Measurements from ENCODE around the gene NRSN2.

Gene NRSN2

DNA sequence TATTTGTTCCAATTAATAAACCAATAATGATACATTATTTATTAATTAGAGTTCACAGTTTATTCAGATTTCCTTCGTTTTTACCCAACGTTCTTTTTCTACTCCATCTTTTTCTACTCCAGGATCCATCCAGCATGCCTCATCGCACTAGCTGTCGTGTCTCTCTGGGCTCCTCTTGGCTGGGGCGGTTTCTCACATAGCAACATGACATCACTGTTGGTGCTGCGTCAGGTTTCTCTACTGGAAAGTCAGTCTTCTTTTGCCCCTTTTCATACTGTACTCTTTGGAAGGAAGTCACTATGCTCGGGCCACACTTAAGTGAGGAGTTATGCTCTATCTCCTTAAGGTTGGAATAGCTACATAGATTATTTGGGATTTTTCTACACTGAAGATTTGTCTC is 35.3 kb upstream of the NRSN2 start:
- H3K4me3 ChIP-seq (ENCODE audit: low read depth, low read length): no peak overlapping the region
- TF ChIP-seq, protein P1, sequence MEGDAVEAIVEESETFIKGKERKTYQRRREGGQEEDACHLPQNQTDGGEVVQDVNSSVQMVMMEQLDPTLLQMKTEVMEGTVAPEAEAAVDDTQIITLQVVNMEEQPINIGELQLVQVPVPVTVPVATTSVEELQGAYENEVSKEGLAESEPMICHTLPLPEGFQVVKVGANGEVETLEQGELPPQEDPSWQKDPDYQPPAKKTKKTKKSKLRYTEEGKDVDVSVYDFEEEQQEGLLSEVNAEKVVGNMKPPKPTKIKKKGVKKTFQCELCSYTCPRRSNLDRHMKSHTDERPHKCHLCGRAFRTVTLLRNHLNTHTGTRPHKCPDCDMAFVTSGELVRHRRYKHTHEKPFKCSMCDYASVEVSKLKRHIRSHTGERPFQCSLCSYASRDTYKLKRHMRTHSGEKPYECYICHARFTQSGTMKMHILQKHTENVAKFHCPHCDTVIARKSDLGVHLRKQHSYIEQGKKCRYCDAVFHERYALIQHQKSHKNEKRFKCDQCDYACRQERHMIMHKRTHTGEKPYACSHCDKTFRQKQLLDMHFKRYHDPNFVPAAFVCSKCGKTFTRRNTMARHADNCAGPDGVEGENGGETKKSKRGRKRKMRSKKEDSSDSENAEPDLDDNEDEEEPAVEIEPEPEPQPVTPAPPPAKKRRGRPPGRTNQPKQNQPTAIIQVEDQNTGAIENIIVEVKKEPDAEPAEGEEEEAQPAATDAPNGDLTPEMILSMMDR (IDR thresholded peaks at IDR 0.05; ENCODE audit: low read depth, low read length, missing control alignments): no peak
- in situ Hi-C loops (cut with HindIII; ENCODE audit: low pct_ligation_motif_present, low sequenced_read_pairs): no loop called here
- no peak for DNase-seq
- H3K27me3 ChIP-seq (replicated peaks): no peaks in the 10 kb centered on the region
- no peaks in the 10 kb centered on the region for H3K36me3 ChIP-seq (replicated peaks)
- no peak overlapping the region for H3K27ac ChIP-seq

DNA sequence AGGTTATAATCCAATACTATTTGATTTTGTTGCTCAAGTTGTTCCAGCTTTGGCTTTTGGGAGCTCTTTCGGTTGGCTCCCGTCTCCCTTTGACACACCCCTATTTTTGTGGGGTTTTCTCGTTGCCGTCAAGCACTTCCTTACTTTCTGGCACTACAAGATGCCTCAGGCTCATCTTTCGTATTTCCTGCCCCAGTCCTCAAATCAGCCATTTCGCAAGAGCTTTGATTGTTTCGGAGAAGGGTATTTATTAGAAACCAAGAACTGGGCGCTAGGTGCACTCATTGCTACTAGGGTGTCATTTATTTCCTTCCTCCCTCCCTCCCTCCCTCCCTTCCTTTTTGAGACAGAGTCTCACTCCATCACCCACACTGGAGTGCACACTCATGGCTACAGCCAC is 34.8 kb upstream of the NRSN2 start:
- no peak for DNase-seq
- in situ Hi-C loops (cut with HindIII; ENCODE audit: low pct_ligation_motif_present, low sequenced_read_pairs): no loop called here

DNA sequence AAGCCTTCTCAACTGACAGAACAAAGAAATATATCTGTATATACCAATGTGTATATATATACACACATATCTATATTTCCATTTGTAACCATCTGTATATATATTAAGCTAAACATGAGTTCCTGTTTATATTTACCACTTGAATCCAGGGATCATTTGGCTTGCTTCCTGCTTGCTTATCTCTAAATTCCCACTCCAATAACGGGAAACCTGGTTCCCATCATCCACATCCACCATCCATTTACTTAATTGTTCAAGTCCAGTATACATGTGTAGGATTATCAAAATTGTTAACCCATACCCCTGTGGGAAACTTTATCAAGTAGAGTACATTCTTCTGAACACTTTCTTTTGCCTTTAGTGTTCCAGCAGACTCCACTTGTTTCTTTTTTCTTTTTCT is 34.0 kb upstream of the NRSN2 start:
- Histone ChIP-seq H3K27ac (no peak overlapping the region), H3K27me3 (replicated peaks) (no peaks in the 10 kb centered on the region), H3K4me3 (ENCODE audit: low read depth, low read length) (no peak overlapping the region), H3K36me3 (replicated peaks) (no peaks in the 10 kb centered on the region)
- in situ Hi-C loops (cut with HindIII; ENCODE audit: low pct_ligation_motif_present, low sequenced_read_pairs): no loop called here
- no peak for DNase-seq
- TF ChIP-seq, protein P1 (IDR thresholded peaks at IDR 0.05; ENCODE audit: low read depth, low read length, missing control alignments): no peak

More for the DNA sequence above, 34.8 kb upstream of the NRSN2 start:
- H3K27ac ChIP-seq: no peak overlapping the region
- no peak overlapping the region for H3K4me3 ChIP-seq (ENCODE audit: low read depth, low read length)
- TF ChIP-seq, protein P1 (IDR thresholded peaks at IDR 0.05; ENCODE audit: low read depth, low read length, missing control alignments): no peak
- H3K27me3 ChIP-seq (replicated peaks): no peaks in the 10 kb centered on the region
- H3K36me3 ChIP-seq (replicated peaks): no peaks in the 10 kb centered on the region

DNA sequence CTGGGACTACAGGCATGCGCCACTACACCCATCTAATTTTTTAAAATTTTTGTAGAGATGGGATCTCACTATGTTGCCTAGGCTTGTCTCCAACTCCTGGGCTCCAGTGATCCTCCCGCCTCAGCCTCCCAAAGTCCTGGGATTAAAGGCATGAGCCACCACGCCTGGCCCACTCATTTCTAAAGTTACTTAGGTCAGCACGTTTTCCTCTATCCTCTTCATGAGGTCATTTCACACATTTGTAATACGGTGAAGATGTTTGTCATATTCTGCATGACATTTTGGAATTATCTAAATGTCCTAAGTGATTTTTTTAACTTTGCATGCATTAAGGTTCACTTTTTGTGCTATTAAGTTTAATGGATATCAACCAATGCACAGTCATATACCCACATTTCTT is 33.5 kb upstream of the NRSN2 start:
- in situ Hi-C loops (cut with HindIII; ENCODE audit: low pct_ligation_motif_present, low sequenced_read_pairs): no loop called here
- Histone ChIP-seq H3K27ac (no peak overlapping the region), H3K27me3 (replicated peaks) (no peaks in the 10 kb centered on the region), H3K36me3 (replicated peaks) (no peaks in the 10 kb centered on the region), H3K4me3 (ENCODE audit: low read depth, low read length) (no peak overlapping the region)
- TF ChIP-seq, protein P1 (IDR thresholded peaks at IDR 0.05; ENCODE audit: low read depth, low read length, missing control alignments): no peak
- DNase-seq: no peak

DNA sequence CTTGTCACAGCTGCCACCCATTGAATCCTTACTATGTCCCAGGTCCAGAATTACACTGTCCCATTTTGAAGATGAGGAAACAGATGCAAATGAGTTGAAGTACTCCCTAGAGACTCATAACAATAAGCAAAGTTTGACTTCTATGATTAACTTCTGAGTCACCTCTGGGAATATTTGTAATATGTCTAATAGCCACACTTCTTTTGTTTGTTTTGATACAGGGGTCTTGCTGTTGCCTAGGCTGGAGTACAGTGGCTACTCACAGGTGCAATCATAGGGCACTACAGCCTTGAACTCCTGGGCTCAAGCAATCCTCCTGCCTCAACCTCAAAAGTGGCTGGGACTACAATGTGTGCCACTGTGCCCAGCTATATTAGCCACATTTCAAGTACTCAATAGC is 33.0 kb upstream of the NRSN2 start:
- TF ChIP-seq, protein P1 (IDR thresholded peaks at IDR 0.05; ENCODE audit: low read depth, low read length, missing control alignments): no peak
- H3K4me3 ChIP-seq (ENCODE audit: low read depth, low read length): no peak overlapping the region
- in situ Hi-C loops (cut with HindIII; ENCODE audit: low pct_ligation_motif_present, low sequenced_read_pairs): no loop called here
- no peak overlapping the region for H3K27ac ChIP-seq
- DNase-seq: peak; percentile 66
- no peaks in the 10 kb centered on the region for H3K36me3 ChIP-seq (replicated peaks)
- no peaks in the 10 kb centered on the region for H3K27me3 ChIP-seq (replicated peaks)

DNA sequence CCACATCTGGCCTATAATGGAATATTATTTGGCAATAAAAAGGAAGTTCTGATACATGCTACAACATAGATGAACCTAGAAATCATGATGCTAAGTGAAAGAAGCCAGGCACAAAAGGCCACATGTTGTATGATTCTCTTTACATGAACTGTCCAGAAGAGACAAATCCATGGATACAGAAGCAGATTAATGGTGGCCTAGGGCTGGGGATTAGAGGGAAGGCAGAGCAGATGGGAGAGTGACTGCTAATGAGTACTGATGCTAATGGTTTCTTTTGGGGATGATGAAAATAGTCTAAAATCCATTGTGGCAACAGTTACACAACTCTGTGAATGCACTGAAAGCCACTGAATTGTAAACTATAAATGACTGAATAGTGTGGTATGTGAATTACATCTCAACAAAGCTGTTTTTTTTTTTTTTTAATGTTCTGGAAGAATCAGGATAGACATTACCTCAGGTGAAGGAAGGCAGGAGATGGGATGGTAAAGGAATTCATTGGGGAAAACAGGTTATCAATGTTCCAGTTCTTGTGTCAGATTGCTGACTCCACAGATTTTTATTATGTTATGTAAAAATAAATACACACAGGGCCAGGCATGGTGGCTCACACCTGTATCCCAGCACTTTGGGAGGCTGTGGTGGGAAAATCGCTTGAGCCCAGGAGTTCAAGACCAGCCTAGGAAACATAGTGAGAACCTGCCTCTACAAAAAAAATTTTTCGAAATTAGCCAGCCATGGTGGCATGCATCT is 30.4 kb upstream of the NRSN2 start:
- in situ Hi-C loops (cut with HindIII; ENCODE audit: low pct_ligation_motif_present, low sequenced_read_pairs): no loop called here
- Histone ChIP-seq H3K27ac (no peak overlapping the region), H3K4me3 (ENCODE audit: low read depth, low read length) (no peak overlapping the region), H3K27me3 (replicated peaks) (no peaks in the 10 kb centered on the region), H3K36me3 (replicated peaks) (no peaks in the 10 kb centered on the region)
- no peak for DNase-seq
- TF ChIP-seq, protein P1 (IDR thresholded peaks at IDR 0.05; ENCODE audit: low read depth, low read length, missing control alignments): no peak

Data from brain microvascular endothelial cell (primary cell).